WTC11 (cell line): ENCODE measurements around the gene CYP8B1.

Source experiments
- ATF1 ChIP-seq: sonication (generic); formaldehyde crosslinking; IDR thresholded peaks from 2 replicates; pipeline ENCODE4 v1.8.1; 2023; ENCODE audit warnings: mild to moderate bottlenecking, moderate library complexity, missing genetic modification reagents
- E2F5 ChIP-seq: sonication (generic); formaldehyde crosslinking; IDR thresholded peaks from 2 replicates; pipeline ENCODE4 v1.8.1; 2022; ENCODE audit warnings: mild to moderate bottlenecking, moderate library complexity, missing genetic modification reagents
- JAZF1 ChIP-seq: fragments of 250-450 bp; sonication (Bioruptor Pico); IDR thresholded peaks from 2 replicates; pipeline ENCODE4 v1.9.0; 2021; ENCODE audit warnings: moderate library complexity, mild to moderate bottlenecking, inconsistent platforms
- JUN ChIP-seq: sonication (generic); formaldehyde crosslinking; IDR thresholded peaks from 2 replicates; pipeline ENCODE4 v1.8.0; 2023; ENCODE audit warnings: mild to moderate bottlenecking, missing genetic modification reagents
- KAT7 ChIP-seq: sonication (generic); formaldehyde crosslinking; IDR thresholded peaks from 2 replicates; pipeline ENCODE4 v1.8.1; 2023; ENCODE audit warnings: missing genetic modification reagents, mild to moderate bottlenecking, borderline replicate concordance
- NFYB ChIP-seq: sonication (generic); formaldehyde crosslinking; conservative IDR thresholded peaks from 2 replicates; pipeline ENCODE4 v1.8.0; 2022; ENCODE audit warnings: low read depth, missing genetic modification reagents
- RORB ChIP-seq: fragments of 250-450 bp; sonication (Bioruptor Pico); IDR thresholded peaks from 2 replicates; pipeline ENCODE4 v1.9.0; 2021; ENCODE audit warnings: mild to moderate bottlenecking
- ZNF138 ChIP-seq: sonication (generic); formaldehyde crosslinking; conservative IDR thresholded peaks from 2 replicates; pipeline ENCODE4 v1.8.1; 2022; ENCODE audit warnings: mild to moderate bottlenecking, moderate library complexity, missing genetic modification reagents
- ZNF263 ChIP-seq: sonication (generic); formaldehyde crosslinking; IDR thresholded peaks from 2 replicates; pipeline ENCODE4 v1.8.1; 2022; ENCODE audit warnings: low read depth, mild to moderate bottlenecking, moderate library complexity, missing genetic modification reagents
- TF ChIP-seq, protein P1 (sequence below): fragments of 200-600 bp; IDR thresholded peaks from 2 replicates; pipeline ENCODE4 v1.8.0; 2022; ENCODE audit warnings: antibody characterized with exemption
- TF ChIP-seq, protein P2 (sequence below): sonication (generic); formaldehyde crosslinking; IDR thresholded peaks from 2 replicates; pipeline ENCODE4 v1.8.1; 2023; ENCODE audit warnings: mild to moderate bottlenecking, missing genetic modification reagents
- TF ChIP-seq, protein P3 (sequence below): sonication (generic); formaldehyde crosslinking; IDR thresholded peaks from 2 replicates; pipeline ENCODE4 v1.8.1; 2023; ENCODE audit warnings: mild to moderate bottlenecking, missing genetic modification reagents, moderate library complexity

GRCh38 chr3:42830437-42831320 lies 45.0 kb downstream of the CYP8B1 start:
- TF ChIP-seq, protein P1, sequence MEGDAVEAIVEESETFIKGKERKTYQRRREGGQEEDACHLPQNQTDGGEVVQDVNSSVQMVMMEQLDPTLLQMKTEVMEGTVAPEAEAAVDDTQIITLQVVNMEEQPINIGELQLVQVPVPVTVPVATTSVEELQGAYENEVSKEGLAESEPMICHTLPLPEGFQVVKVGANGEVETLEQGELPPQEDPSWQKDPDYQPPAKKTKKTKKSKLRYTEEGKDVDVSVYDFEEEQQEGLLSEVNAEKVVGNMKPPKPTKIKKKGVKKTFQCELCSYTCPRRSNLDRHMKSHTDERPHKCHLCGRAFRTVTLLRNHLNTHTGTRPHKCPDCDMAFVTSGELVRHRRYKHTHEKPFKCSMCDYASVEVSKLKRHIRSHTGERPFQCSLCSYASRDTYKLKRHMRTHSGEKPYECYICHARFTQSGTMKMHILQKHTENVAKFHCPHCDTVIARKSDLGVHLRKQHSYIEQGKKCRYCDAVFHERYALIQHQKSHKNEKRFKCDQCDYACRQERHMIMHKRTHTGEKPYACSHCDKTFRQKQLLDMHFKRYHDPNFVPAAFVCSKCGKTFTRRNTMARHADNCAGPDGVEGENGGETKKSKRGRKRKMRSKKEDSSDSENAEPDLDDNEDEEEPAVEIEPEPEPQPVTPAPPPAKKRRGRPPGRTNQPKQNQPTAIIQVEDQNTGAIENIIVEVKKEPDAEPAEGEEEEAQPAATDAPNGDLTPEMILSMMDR: 0 out of 2 replicates have a peak, but pooled peaks have one; percentile 16
- TF ChIP-seq, protein P2, sequence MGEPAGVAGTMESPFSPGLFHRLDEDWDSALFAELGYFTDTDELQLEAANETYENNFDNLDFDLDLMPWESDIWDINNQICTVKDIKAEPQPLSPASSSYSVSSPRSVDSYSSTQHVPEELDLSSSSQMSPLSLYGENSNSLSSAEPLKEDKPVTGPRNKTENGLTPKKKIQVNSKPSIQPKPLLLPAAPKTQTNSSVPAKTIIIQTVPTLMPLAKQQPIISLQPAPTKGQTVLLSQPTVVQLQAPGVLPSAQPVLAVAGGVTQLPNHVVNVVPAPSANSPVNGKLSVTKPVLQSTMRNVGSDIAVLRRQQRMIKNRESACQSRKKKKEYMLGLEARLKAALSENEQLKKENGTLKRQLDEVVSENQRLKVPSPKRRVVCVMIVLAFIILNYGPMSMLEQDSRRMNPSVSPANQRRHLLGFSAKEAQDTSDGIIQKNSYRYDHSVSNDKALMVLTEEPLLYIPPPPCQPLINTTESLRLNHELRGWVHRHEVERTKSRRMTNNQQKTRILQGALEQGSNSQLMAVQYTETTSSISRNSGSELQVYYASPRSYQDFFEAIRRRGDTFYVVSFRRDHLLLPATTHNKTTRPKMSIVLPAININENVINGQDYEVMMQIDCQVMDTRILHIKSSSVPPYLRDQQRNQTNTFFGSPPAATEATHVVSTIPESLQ (CRISPR knock-in tag): no peak
- no peak for TF ChIP-seq RORB (CRISPR knock-in tag)
- TF ChIP-seq ZNF263 (CRISPR knock-in tag): no peak
- TF ChIP-seq KAT7 (CRISPR knock-in tag): no peak
- no peak for TF ChIP-seq JUN (CRISPR knock-in tag)
- TF ChIP-seq NFYB (CRISPR knock-in tag): no peak
- TF ChIP-seq, protein P3, sequence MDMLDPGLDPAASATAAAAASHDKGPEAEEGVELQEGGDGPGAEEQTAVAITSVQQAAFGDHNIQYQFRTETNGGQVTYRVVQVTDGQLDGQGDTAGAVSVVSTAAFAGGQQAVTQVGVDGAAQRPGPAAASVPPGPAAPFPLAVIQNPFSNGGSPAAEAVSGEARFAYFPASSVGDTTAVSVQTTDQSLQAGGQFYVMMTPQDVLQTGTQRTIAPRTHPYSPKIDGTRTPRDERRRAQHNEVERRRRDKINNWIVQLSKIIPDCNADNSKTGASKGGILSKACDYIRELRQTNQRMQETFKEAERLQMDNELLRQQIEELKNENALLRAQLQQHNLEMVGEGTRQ (CRISPR knock-in tag): no peak
- no peak for TF ChIP-seq ATF1 (CRISPR knock-in tag)
- TF ChIP-seq ZNF138 (CRISPR knock-in tag): no peak
- no peak for TF ChIP-seq JAZF1 (CRISPR knock-in tag)
- no peak for TF ChIP-seq E2F5 (CRISPR knock-in tag)
